Cardiac muscle cell (in vitro differentiated cells and primary cell): ENCODE measurements around the gene ABHD2. TPM values are rescaled to one million over a fixed set of nuclear protein-coding genes. Genes with fewer than 3 reads are reported as not detected.

Source experiments
- DNase-seq, 2 donors: peaks; one replicate each; pipeline versions ENCODE4 v3.0.0 to v3.0.0-alpha.2; 2010 to 2017; ENCODE audit warnings: low read depth in 1 of 2, low spot score in 1 of 2
- H3K27ac ChIP-seq: fragments of 200-600 bp; sonication (generic); 2 replicates; pipeline ENCODE4 v1.5.1; 2016
- H3K27me3 ChIP-seq: fragments of 200-600 bp; sonication (generic); 2 replicates; pipeline ENCODE4 v1.6.0; 2016; ENCODE audit warnings: control low read depth
- H3K36me3 ChIP-seq: fragments of 200-600 bp; sonication (generic); 2 replicates; pipeline ENCODE4 v1.5.1; 2016; ENCODE audit warnings: control low read depth
- H3K4me1 ChIP-seq: fragments of 200-600 bp; sonication (generic); 2 replicates; pipeline ENCODE4 v1.8.1; 2017; ENCODE audit warnings: low read depth, mild to moderate bottlenecking, mixed run types
- H3K4me3 ChIP-seq: fragments of 200-600 bp; sonication (generic); 2 replicates; pipeline ENCODE4 v1.5.1; 2016; ENCODE audit warnings: mild to moderate bottlenecking
- H3K9me3 ChIP-seq: fragments of 200-600 bp; sonication (generic); 2 replicates; pipeline ENCODE4 v1.5.1; 2017; ENCODE audit warnings: low read depth, mild to moderate bottlenecking, control low read depth
- polyA plus RNA-seq: library from polyadenylated mRNA; unstranded; fragments of >200 nt; fragmentation: Nextera tagmentation; extraction: Ambion mirVana; gene quantifications from 2 replicates; pipeline ENCODE4 v1.2.1, GENCODE V29; 2016
- total RNA-seq: library from RNA; depleted of rRNA; stranded (reverse); fragments of >200 nt; gene quantifications from 2 replicates; pipeline ENCODE4 v1.2.3, GENCODE V29; 2016
- TF ChIP-seq, protein P1 (sequence below): IDR thresholded peaks from 2 replicates; pipeline ENCODE4 v1.5.1; 2012; ENCODE audit warnings: low read depth, mild to moderate bottlenecking, low read length

The ABHD2 gene
- total and polyA plus RNA-seq, 2 experiments from 2014 or later = 28.4 to 43.0 TPM

DNA sequence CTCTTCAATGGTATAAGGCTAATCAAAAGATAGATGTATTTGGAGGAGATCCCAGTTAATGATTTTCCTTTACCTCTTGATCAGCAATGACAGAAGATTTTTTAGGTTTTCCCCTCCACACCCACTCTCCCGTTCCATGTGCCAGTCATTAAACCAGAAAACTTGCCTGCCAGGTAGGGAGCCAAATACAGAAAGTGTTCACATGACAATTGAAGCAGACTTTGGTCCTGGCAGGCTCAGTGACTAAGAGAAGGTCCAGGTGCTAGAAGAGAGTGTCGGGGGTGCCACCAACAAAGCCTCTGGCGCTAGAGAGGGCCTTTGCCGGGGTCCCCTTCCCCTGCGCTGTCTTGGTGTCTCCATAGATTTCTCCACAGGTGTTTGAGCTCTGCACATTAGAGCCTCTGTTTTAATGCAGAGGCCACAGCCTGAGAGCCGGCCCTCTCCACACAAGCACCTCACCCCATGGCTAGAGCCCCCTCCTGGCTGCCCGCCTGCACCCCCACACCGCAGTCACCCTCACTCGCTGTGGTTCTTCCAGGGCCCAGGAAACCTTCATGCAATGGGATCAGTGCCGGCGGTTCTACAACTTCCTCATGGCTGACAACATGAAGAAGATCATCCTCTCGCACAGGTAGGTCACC lies 96.8 kb downstream of the ABHD2 start:
- DNase-seq = no peak
- H3K27ac ChIP-seq = no peak overlapping the region
- H3K27me3 ChIP-seq = no peaks in the 10 kb centered on the region
- no peak overlapping the region for H3K4me3 ChIP-seq
- no peaks in the 10 kb centered on the region for H3K9me3 ChIP-seq
- no peaks in the 10 kb centered on the region for H3K4me1 ChIP-seq
- H3K36me3 ChIP-seq = peaks cover 27% of the 10 kb centered on the region
- TF ChIP-seq, protein P1, sequence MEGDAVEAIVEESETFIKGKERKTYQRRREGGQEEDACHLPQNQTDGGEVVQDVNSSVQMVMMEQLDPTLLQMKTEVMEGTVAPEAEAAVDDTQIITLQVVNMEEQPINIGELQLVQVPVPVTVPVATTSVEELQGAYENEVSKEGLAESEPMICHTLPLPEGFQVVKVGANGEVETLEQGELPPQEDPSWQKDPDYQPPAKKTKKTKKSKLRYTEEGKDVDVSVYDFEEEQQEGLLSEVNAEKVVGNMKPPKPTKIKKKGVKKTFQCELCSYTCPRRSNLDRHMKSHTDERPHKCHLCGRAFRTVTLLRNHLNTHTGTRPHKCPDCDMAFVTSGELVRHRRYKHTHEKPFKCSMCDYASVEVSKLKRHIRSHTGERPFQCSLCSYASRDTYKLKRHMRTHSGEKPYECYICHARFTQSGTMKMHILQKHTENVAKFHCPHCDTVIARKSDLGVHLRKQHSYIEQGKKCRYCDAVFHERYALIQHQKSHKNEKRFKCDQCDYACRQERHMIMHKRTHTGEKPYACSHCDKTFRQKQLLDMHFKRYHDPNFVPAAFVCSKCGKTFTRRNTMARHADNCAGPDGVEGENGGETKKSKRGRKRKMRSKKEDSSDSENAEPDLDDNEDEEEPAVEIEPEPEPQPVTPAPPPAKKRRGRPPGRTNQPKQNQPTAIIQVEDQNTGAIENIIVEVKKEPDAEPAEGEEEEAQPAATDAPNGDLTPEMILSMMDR = no peak

GRCh38 chr15:89186803-89187202 lies 98.5 kb downstream of the ABHD2 start:
- Histone ChIP-seq H3K36me3 (peaks cover 37% of the 10 kb centered on the region), H3K27ac (no peak overlapping the region), H3K27me3 (no peaks in the 10 kb centered on the region), H3K9me3 (no peaks in the 10 kb centered on the region), H3K4me3 (no peak overlapping the region), H3K4me1 (no peaks in the 10 kb centered on the region)
- no peak for DNase-seq
- TF ChIP-seq, protein P1 = no peak

DNA sequence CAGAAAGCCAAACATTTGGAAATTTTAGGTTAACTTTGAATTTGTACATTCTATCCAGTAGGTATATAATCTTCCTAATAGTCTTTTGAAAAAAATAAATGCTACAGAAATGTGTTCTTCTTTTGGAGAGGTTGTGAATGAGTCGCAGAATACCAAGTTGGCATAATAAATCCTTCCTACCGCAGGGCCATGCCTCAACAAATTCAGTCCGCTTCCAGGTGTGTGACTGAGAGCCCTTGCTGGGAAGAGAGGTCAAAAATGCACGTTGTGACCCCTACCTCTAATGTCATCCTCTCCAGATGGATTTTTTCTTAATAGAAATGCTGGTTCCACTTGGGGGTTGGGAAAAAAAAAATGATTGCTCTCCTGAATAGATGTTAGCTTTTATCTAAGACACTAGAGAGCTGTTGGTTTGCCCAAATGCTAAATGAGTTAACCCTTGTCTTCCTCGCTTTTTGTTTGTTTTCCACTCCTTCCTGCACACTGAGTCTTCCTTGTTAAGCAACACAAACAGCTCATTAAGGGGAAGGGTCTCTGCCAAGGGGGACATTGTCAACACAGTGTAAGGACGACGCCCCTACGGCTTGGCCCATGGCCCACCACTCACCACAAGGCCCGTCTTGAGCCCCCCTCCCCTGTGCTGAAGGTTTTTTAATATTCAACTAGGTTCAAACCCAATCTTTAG lies 99.2 kb downstream of the ABHD2 start:
- peaks cover 40% of the 10 kb centered on the region for H3K36me3 ChIP-seq
- no peaks in the 10 kb centered on the region for H3K9me3 ChIP-seq
- TF ChIP-seq, protein P1 = no peak

GRCh38 chr15:89187986-89188514 lies 99.8 kb downstream of the ABHD2 start:
- Histone ChIP-seq H3K4me3 (no peak overlapping the region), H3K9me3 (no peaks in the 10 kb centered on the region), H3K27ac (no peak overlapping the region), H3K36me3 (peaks cover 46% of the 10 kb centered on the region), H3K27me3 (no peaks in the 10 kb centered on the region), H3K4me1 (no peaks in the 10 kb centered on the region)
- TF ChIP-seq, protein P1 = no peak
- no peak for DNase-seq

More for the DNA sequence above, 99.2 kb downstream of the ABHD2 start:
- no peaks in the 10 kb centered on the region for H3K4me1 ChIP-seq
- H3K4me3 ChIP-seq = no peak overlapping the region
- H3K27ac ChIP-seq = no peak overlapping the region
- no peaks in the 10 kb centered on the region for H3K27me3 ChIP-seq
- no peak for DNase-seq

- H3K36me3 ChIP-seq = peaks cover 43% of the 10 kb centered on the region
These were observed 103.9 kb downstream of the ABHD2 start for GRCh38 chr15:89192136-89192535.

More at GRCh38 chr15:89192136-89192535, 103.9 kb downstream of the ABHD2 start:
- H3K4me3 ChIP-seq = no peak overlapping the region
- peaks cover 5% of the 10 kb centered on the region for H3K4me1 ChIP-seq
- no peaks in the 10 kb centered on the region for H3K27me3 ChIP-seq
- H3K9me3 ChIP-seq = no peaks in the 10 kb centered on the region
- no peak for DNase-seq
- TF ChIP-seq, protein P1 = no peak
- H3K27ac ChIP-seq = no peak overlapping the region
